Breast epithelium (tissue), 4 donors: ENCODE data around the gene CCT8. TPM values are rescaled to one million over a fixed set of nuclear protein-coding genes. Genes with fewer than 3 reads are reported as not detected.

Experiments used
- DNase-seq, 2 donors: peaks; one replicate each; pipeline ENCODE4 v3.0.0-alpha.2; 2019; ENCODE audit warnings: low spot score in 2 of 2
- H3K27ac ChIP-seq, 2 donors: fragments of 200-600 bp; sonication (generic) in 1 of 2; one replicate each; pipeline ENCODE4 v1.5.1; 2016 to 2019; ENCODE audit warnings: mild to moderate bottlenecking in 1 of 2
- H3K27me3 ChIP-seq, 2 donors: fragments of 200-600 bp; sonication (generic) in 1 of 2; one replicate each; pipeline versions ENCODE4 v1.5.1 to v1.6.0; 2017 to 2019; ENCODE audit warnings: control low read depth in 1 of 2, mild to moderate bottlenecking in 1 of 2
- H3K36me3 ChIP-seq: fragments of 200-600 bp; one replicate; pipeline ENCODE4 v1.5.1; 2019
- H3K4me1 ChIP-seq, 2 donors: fragments of 200-600 bp; sonication (generic); one replicate each; pipeline ENCODE4 v1.5.1; 2016 to 2019; ENCODE audit warnings: control low read depth in 1 of 2
- H3K4me3 ChIP-seq, 3 donors: fragments of 200-600 bp; sonication (generic); 1 replicate in 2 of 3; 2 replicates in 1 of 3; pipeline ENCODE4 v1.5.1; 2016 to 2019; ENCODE audit warnings: mild to moderate bottlenecking in 3 of 3, moderate library complexity in 2 of 3
- H3K9me3 ChIP-seq, 2 donors: fragments of 200-600 bp; sonication (generic) in 1 of 2; one replicate each; pipeline ENCODE4 v1.5.1; 2016 to 2019; ENCODE audit warnings: control low read depth in 1 of 2
- CTCF ChIP-seq, 3 donors: fragments of 450-650 bp; IDR thresholded peaks; one replicate each; pipeline ENCODE4 v1.5.1; 2016 to 2017; ENCODE audit warnings: antibody characterized with exemption in 3 of 3, mild to moderate bottlenecking in 3 of 3, moderate library complexity in 3 of 3
- POLR2A ChIP-seq: fragments of 450-650 bp; IDR thresholded peaks from one replicate; pipeline ENCODE4 v1.6.1; 2016; ENCODE audit warnings: antibody characterized with exemption, mild to moderate bottlenecking, moderate library complexity
- POLR2AphosphoS5 ChIP-seq, 3 donors: sonication (generic); formaldehyde crosslinking; IDR thresholded peaks; one replicate each; pipeline ENCODE4 v1.6.1; 2017; ENCODE audit warnings: antibody characterized with exemption in 3 of 3
- intact Hi-C: fragments of 100-400 bp; cut with DNase I; formaldehyde crosslinking; loops from one replicate; pipeline ENCODE4 v1.15.1; 2023; ENCODE audit warnings: low total_unique reads
- total RNA-seq, 3 donors: library from RNA; depleted of rRNA; stranded (reverse); fragments of >200 nt; gene quantifications; one replicate each; pipeline ENCODE4 v1.1.0, GENCODE V29; 2016

The CCT8 gene
- total RNA-seq, 3 donors from 2014 or later, result 104 to 155 (median 121) TPM

GRCh38 chr21:29114765-29115500 is 41.5 kb upstream of the CCT8 start:
- DNase-seq, result no peak
- Histone ChIP-seq H3K27ac (no peak overlapping the region), H3K4me1 (no peaks in the 10 kb centered on the region), H3K9me3 (no peaks in the 10 kb centered on the region), H3K36me3 (no peaks in the 10 kb centered on the region), H3K27me3 (no peaks in the 10 kb centered on the region), H3K4me3 (no peak overlapping the region)
- no peak for TF ChIP-seq CTCF (IDR thresholded peaks at IDR 0.05)
- no peak for TF ChIP-seq POLR2A
- TF ChIP-seq POLR2AphosphoS5 (IDR thresholded peaks at IDR 0.05), result no peak
- intact Hi-C loops, result no loop called here

- no peaks in the 10 kb centered on the region for H3K36me3 ChIP-seq
- intact Hi-C loops, result no loop called here
- no peaks in the 10 kb centered on the region for H3K4me1 ChIP-seq
- no peak overlapping the region for H3K27ac ChIP-seq
- H3K27me3 ChIP-seq, result no peaks in the 10 kb centered on the region
- DNase-seq, result no peak
- TF ChIP-seq POLR2AphosphoS5 (IDR thresholded peaks at IDR 0.05), result no peak
- TF ChIP-seq CTCF (IDR thresholded peaks at IDR 0.05), result no peak
- TF ChIP-seq POLR2A, result no peak
- H3K4me3 ChIP-seq, result no peak overlapping the region
- no peaks in the 10 kb centered on the region for H3K9me3 ChIP-seq
These were observed 31.8 kb upstream of the CCT8 start for GRCh38 chr21:29105218-29105617.

GRCh38 chr21:29104239-29104708 is 30.8 kb upstream of the CCT8 start:
- intact Hi-C loops, result no loop called here
- Histone ChIP-seq H3K27me3 (no peaks in the 10 kb centered on the region), H3K4me3 (no peak overlapping the region), H3K36me3 (no peaks in the 10 kb centered on the region), H3K4me1 (no peaks in the 10 kb centered on the region), H3K27ac (no peak overlapping the region), H3K9me3 (no peaks in the 10 kb centered on the region)
- TF ChIP-seq POLR2AphosphoS5 (IDR thresholded peaks at IDR 0.05) (no peak), CTCF (IDR thresholded peaks at IDR 0.05) (no peak)
- no peak for DNase-seq

- H3K4me1 ChIP-seq, result no peaks in the 10 kb centered on the region
- intact Hi-C loops, result no loop called here
These were observed 29.4 kb upstream of the CCT8 start for GRCh38 chr21:29102791-29103257.

More at GRCh38 chr21:29102791-29103257, 29.4 kb upstream of the CCT8 start:
- TF ChIP-seq POLR2AphosphoS5 (IDR thresholded peaks at IDR 0.05) (no peak), POLR2A (no peak), CTCF (IDR thresholded peaks at IDR 0.05) (no peak)
- no peaks in the 10 kb centered on the region for H3K9me3 ChIP-seq
- H3K27ac ChIP-seq, result no peak overlapping the region
- no peak for DNase-seq
- H3K27me3 ChIP-seq, result no peaks in the 10 kb centered on the region
- no peak overlapping the region for H3K4me3 ChIP-seq
- H3K36me3 ChIP-seq, result no peaks in the 10 kb centered on the region
